RWPE2 (cell line): ENCODE data around the gene VEZT.

Source experiments
- ATAC-seq: fragments of 200-7000 bp; cut with Tn5 transposase; 3 replicates; pipeline ENCODE4 v1.9.1; 2021; ENCODE audit warnings: low read depth
- DNase-seq: peaks from one replicate; pipeline ENCODE4 v3.0.0-alpha.2; 2020; ENCODE audit warnings: low spot score
- H3K27ac ChIP-seq: fragments of 450-650 bp; 2 replicates; pipeline ENCODE4 v1.5.1; 2017; ENCODE audit warnings: mild to moderate bottlenecking; ENCODE audit not compliant: poor library complexity, severe bottlenecking
- H3K27me3 ChIP-seq: fragments of 250-450 bp; sonication (Bioruptor Pico); 2 replicates; pipeline ENCODE4 v1.5.1; 2021; ENCODE audit warnings: mild to moderate bottlenecking, moderate library complexity; ENCODE audit not compliant: insufficient read depth, poor library complexity, severe bottlenecking
- H3K36me3 ChIP-seq: fragments of 250-450 bp; sonication (Bioruptor Pico); 2 replicates; pipeline ENCODE4 v1.5.1; 2020; ENCODE audit warnings: low read depth, mild to moderate bottlenecking, moderate library complexity
- H3K4me1 ChIP-seq: fragments of 250-450 bp; sonication (Bioruptor Pico); 2 replicates; pipeline ENCODE4 v1.5.1; 2021; ENCODE audit warnings: mild to moderate bottlenecking, moderate library complexity; ENCODE audit not compliant: insufficient read depth, poor library complexity, severe bottlenecking
- H3K4me3 ChIP-seq: fragments of 250-450 bp; sonication (Bioruptor Pico); 2 replicates; pipeline ENCODE4 v1.5.1; 2021; ENCODE audit warnings: mild to moderate bottlenecking, moderate library complexity; ENCODE audit not compliant: severe bottlenecking
- H3K9me3 ChIP-seq: fragments of 250-450 bp; sonication (Bioruptor Pico); 2 replicates; pipeline ENCODE4 v1.5.1; 2021; ENCODE audit warnings: mild to moderate bottlenecking, moderate library complexity; ENCODE audit not compliant: severe bottlenecking
- CTCF ChIP-seq: fragments of 450-650 bp; IDR thresholded peaks from one replicate; pipeline ENCODE4 v1.5.1; 2017; ENCODE audit warnings: mild to moderate bottlenecking, moderate library complexity; ENCODE audit not compliant: poor library complexity, severe bottlenecking

VEZT gene

DNA sequence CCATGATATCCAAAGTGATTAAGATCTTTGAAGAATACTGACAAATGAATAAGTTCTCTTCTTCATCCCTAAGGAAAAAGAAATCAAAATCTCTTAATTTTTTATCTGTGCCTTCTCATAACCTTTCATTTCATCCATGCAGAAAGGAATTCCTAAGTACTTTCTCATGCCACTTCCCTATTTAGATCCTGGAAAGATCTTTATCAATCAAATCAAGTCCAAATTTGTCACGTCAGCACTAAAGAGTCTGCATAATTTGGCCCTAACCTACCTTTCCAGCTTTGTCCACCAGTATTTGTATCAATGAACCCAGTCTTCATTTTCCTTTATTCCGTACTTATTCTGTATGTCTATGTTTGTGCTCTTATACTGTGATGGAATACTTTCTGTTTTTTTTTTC lies 41.2 kb downstream of the VEZT start:
- no peak overlapping the region for H3K27ac ChIP-seq
- no peaks in the 10 kb centered on the region for H3K9me3 ChIP-seq
- TF ChIP-seq CTCF: no peak
- ATAC-seq: no peak
- peaks cover 77% of the 10 kb centered on the region for H3K36me3 ChIP-seq
- H3K4me3 ChIP-seq: no peak overlapping the region
- no peaks in the 10 kb centered on the region for H3K27me3 ChIP-seq
- H3K4me1 ChIP-seq: peaks cover 15% of the 10 kb centered on the region
- DNase-seq: no peak

GRCh38 chr12:95259368-95259767 lies 41.8 kb downstream of the VEZT start:
- no peak for DNase-seq
- Histone ChIP-seq H3K9me3 (no peaks in the 10 kb centered on the region), H3K27ac (no peak overlapping the region), H3K4me1 (peaks cover 15% of the 10 kb centered on the region), H3K36me3 (peaks cover 79% of the 10 kb centered on the region), H3K4me3 (no peak overlapping the region), H3K27me3 (no peaks in the 10 kb centered on the region)
- no peak for ATAC-seq
- no peak for TF ChIP-seq CTCF

DNA sequence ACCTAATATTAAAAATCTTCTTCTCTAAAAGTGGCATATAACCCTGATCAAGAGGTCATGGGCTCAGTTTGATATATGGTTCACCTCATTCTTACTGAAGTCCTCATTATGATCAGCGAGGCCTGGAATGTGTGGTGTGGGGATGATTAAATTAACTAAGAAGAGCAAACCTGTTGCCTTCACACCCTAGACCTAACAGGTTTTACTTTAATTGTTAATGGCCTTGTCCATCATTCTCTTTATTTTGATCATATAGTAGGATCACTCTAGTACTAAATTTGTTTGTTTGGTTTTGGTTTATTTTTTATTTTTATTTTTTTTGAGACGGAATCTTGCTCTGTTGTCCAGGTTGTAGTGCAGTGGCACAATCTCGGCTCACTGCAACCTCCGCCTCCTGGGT lies 43.5 kb downstream of the VEZT start:
- no peak for ATAC-seq
- no peak for TF ChIP-seq CTCF
- no peak for DNase-seq
- Histone ChIP-seq H3K36me3 (peaks cover 77% of the 10 kb centered on the region), H3K4me1 (peaks cover 15% of the 10 kb centered on the region), H3K27ac (no peak overlapping the region), H3K4me3 (no peak overlapping the region), H3K27me3 (no peaks in the 10 kb centered on the region), H3K9me3 (no peaks in the 10 kb centered on the region)

GRCh38 chr12:95262808-95263207 lies 45.2 kb downstream of the VEZT start:
- Histone ChIP-seq H3K27me3 (no peaks in the 10 kb centered on the region), H3K9me3 (no peaks in the 10 kb centered on the region), H3K4me1 (peaks cover 15% of the 10 kb centered on the region), H3K4me3 (no peak overlapping the region), H3K27ac (no peak overlapping the region), H3K36me3 (peaks cover 77% of the 10 kb centered on the region)
- no peak for DNase-seq
- no peak for ATAC-seq
- TF ChIP-seq CTCF: no peak

DNA sequence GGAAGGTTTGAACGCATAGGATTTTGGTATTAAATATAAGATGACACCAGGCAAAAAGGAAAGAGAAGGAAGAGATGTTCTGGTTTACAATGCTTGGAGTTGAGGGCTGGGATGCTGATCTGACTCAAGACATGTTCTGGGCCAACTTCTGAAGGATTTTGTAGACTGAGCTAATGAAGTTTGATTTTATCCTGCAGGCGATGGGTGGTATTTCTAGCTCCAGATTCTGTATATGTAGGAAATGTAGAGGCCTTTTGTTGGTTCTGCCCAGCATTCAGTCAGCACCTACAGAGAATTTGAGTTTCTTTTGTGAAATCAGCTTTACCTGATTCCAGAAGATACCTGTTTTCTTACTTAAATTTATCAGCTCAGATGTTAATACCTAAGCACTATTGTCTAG lies 48.2 kb downstream of the VEZT start:
- Histone ChIP-seq H3K36me3 (peaks cover 87% of the 10 kb centered on the region), H3K9me3 (no peaks in the 10 kb centered on the region), H3K4me1 (peaks cover 7% of the 10 kb centered on the region), H3K27ac (no peak overlapping the region), H3K27me3 (no peaks in the 10 kb centered on the region), H3K4me3 (no peak overlapping the region)
- DNase-seq (no peak), ATAC-seq (no peak)
- TF ChIP-seq CTCF: no peak
